Activated naive CD4-positive, alpha-beta T cell treated with anti-CD3 and anti-CD28 coated beads, Interleukin-2, amount 50 U/mL, for 24 hours (primary cell): ENCODE data around the gene DENND1A.
"Not testable (repeated sequence)": the region's sequence is repeated elsewhere in the genome, so short reads cannot be mapped to it uniquely, and the experiment has no call there.

Experiments used
- H3K27ac Mint-ChIP-seq: one replicate; pipeline ENCODE4 v1.8.0; 2021; ENCODE audit warnings: mild to moderate bottlenecking, mixed read lengths
- H3K27me3 Mint-ChIP-seq: one replicate; pipeline ENCODE4 v1.8.0; 2021; ENCODE audit warnings: mixed read lengths
- H3K36me3 Mint-ChIP-seq: one replicate; pipeline ENCODE4 v1.8.0; 2021; ENCODE audit warnings: mixed read lengths
- H3K4me1 Mint-ChIP-seq: one replicate; pipeline ENCODE4 v1.8.0; 2021; ENCODE audit warnings: mixed read lengths
- H3K4me3 Mint-ChIP-seq: one replicate; pipeline ENCODE4 v1.8.0; 2021; ENCODE audit warnings: mild to moderate bottlenecking, mixed read lengths
- H3K9me3 Mint-ChIP-seq: one replicate; pipeline ENCODE4 v1.8.0; 2021; ENCODE audit warnings: mixed read lengths

DENND1A gene

DNA sequence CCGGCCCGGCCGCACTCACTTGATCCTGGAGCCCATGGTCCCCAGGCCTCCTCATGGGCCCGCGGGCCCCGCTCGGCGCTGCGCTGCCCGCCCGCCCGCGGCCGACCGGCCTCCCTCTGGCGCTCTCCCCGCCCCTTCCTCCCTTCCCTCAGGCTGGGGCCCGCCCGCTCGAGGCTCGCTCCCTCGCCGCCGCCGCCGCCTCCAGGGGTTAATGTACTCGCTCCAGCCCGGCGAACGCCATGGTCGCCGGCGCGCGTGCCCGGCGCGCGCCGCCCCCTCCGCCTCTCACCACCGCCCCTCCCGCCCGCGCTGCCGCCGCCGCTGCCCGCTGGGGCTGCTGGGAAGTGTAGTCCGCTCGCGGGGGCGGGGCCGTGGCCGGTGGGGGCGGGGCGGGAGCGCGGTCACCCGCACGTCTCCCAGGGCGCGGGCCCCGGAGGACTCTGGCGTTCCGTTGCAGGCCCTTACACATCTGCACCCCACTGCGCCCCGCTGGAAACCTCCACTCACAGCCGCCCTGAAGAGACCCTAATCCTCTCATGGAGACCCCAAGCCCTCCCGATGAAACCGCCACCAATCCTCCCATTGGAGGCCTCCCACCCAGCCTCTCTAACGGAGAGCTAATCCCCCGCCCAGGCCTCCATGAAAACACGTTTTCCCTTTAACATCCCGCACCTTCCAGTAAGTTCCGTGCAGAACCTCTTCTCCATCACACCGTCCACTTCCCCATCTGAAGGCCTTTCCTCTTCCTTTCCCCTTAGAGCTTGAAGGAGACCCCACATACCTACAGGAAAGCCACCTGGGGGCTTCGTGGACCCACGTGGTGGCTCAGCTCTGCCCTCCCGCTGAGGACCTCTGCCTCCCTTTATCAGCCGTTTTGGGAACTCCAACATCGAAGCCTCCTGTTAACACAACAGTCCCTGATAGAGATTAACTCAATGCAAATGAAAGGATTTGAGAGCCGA, at the start of gene DENND1A:
TSS of gene DENND1A (minus strand) at position 257 of the 962 bp plus-strand sequence. CDS start at position 36, 221 bp downstream.
- H3K9me3 Mint-ChIP-seq = no peaks in the 10 kb centered on the region
- H3K4me1 Mint-ChIP-seq = peaks cover 37% of the 10 kb centered on the region
- H3K27me3 Mint-ChIP-seq = no peaks in the 10 kb centered on the region
- peak within 1 kb of the TSS; percentile 94 for H3K4me3 Mint-ChIP-seq
- no peaks in the 10 kb centered on the region for H3K36me3 Mint-ChIP-seq
- H3K27ac Mint-ChIP-seq = peak within 1 kb of the TSS; percentile 83

DNA sequence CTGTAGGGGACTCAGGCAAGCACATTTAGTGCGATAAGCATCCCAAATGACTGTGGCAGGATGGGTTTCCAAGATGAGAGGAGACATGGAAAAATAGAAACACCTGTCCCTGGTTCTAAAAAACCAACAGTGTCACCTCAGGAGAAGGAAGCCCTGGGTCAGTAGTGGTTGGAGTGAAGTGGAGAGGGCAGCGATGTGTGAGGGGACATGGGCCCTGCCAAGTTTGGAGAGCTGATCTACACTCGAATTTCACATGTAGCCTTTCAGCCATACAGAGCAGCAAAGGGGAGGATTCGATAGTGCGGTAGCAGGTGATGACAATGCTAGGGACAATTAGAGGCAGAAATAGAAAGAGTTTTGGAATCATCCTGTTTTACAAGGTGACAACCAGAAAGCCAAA, 49.1 kb upstream of the DENND1A start:
- no peaks in the 10 kb centered on the region for H3K36me3 Mint-ChIP-seq
- H3K27ac Mint-ChIP-seq = no peak overlapping the region
- no peaks in the 10 kb centered on the region for H3K9me3 Mint-ChIP-seq
- no peaks in the 10 kb centered on the region for H3K4me1 Mint-ChIP-seq
- H3K4me3 Mint-ChIP-seq = no peak overlapping the region
- peaks cover 9% of the 10 kb centered on the region for H3K27me3 Mint-ChIP-seq

- not testable (repeated sequence) for H3K27me3 Mint-ChIP-seq, H3K4me1 Mint-ChIP-seq, H3K27ac Mint-ChIP-seq, H3K36me3 Mint-ChIP-seq, H3K9me3 Mint-ChIP-seq, H3K4me3 Mint-ChIP-seq
Observed at GRCh38 chr9:123976579-123976978, 46.7 kb upstream of the DENND1A start.

GRCh38 chr9:123975871-123976270, 45.9 kb upstream of the DENND1A start:
- no peak overlapping the region for H3K4me3 Mint-ChIP-seq
- H3K27me3 Mint-ChIP-seq = peaks cover 7% of the 10 kb centered on the region
- no peaks in the 10 kb centered on the region for H3K36me3 Mint-ChIP-seq
- no peaks in the 10 kb centered on the region for H3K4me1 Mint-ChIP-seq
- H3K9me3 Mint-ChIP-seq = no peaks in the 10 kb centered on the region
- no peak overlapping the region for H3K27ac Mint-ChIP-seq

DNA sequence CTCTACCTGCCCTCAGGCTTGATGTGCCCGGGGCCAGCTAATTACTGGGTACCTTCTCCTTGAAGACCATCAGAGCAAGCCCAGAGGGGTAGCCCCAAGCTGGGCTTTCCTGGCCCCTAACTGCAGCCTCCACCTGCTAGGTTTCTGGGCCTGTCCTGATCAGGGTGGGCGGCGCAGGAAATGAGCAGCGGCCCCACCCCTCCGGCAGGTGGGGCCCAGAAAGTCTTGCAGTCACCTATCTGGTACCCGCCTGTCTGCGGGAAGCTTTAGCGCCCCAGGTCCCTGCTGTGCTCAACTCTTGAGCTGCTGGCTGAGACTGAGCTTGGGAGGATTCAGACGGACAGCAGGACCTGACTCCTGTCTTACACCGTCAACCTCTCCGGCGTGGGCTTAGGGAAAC, 44.5 kb upstream of the DENND1A start:
- H3K36me3 Mint-ChIP-seq = no peaks in the 10 kb centered on the region
- H3K27ac Mint-ChIP-seq = no peak overlapping the region
- H3K27me3 Mint-ChIP-seq = peaks cover 6% of the 10 kb centered on the region
- no peaks in the 10 kb centered on the region for H3K9me3 Mint-ChIP-seq
- no peak overlapping the region for H3K4me3 Mint-ChIP-seq
- H3K4me1 Mint-ChIP-seq = no peaks in the 10 kb centered on the region

GRCh38 chr9:123973590-123974223, 43.8 kb upstream of the DENND1A start:
- Mint-ChIP-seq H3K9me3 (no peaks in the 10 kb centered on the region), H3K27ac (no peak overlapping the region), H3K4me1 (no peaks in the 10 kb centered on the region), H3K36me3 (no peaks in the 10 kb centered on the region), H3K27me3 (no peaks in the 10 kb centered on the region), H3K4me3 (no peak overlapping the region)

GRCh38 chr9:123972618-123973017, 42.7 kb upstream of the DENND1A start:
- H3K36me3 Mint-ChIP-seq = no peaks in the 10 kb centered on the region
- no peaks in the 10 kb centered on the region for H3K9me3 Mint-ChIP-seq
- no peaks in the 10 kb centered on the region for H3K27me3 Mint-ChIP-seq
- no peak overlapping the region for H3K4me3 Mint-ChIP-seq
- H3K4me1 Mint-ChIP-seq = no peaks in the 10 kb centered on the region
- no peak overlapping the region for H3K27ac Mint-ChIP-seq

- Mint-ChIP-seq H3K36me3 (no peaks in the 10 kb centered on the region), H3K4me3 (no peak overlapping the region), H3K27ac (no peak overlapping the region), H3K9me3 (no peaks in the 10 kb centered on the region), H3K4me1 (no peaks in the 10 kb centered on the region), H3K27me3 (peaks cover 10% of the 10 kb centered on the region)
Observed at GRCh38 chr9:123967323-123967722, 37.4 kb upstream of the DENND1A start.

- no peaks in the 10 kb centered on the region for H3K36me3 Mint-ChIP-seq
- H3K4me3 Mint-ChIP-seq = no peak overlapping the region
- H3K4me1 Mint-ChIP-seq = no peaks in the 10 kb centered on the region
- no peaks in the 10 kb centered on the region for H3K9me3 Mint-ChIP-seq
- peaks cover 14% of the 10 kb centered on the region for H3K27me3 Mint-ChIP-seq
- no peak overlapping the region for H3K27ac Mint-ChIP-seq
Observed at GRCh38 chr9:123965801-123966686, 36.1 kb upstream of the DENND1A start.

- Mint-ChIP-seq H3K4me3 (no peak overlapping the region), H3K4me1 (no peaks in the 10 kb centered on the region), H3K36me3 (no peaks in the 10 kb centered on the region), H3K27me3 (peaks cover 21% of the 10 kb centered on the region), H3K27ac (no peak overlapping the region), H3K9me3 (no peaks in the 10 kb centered on the region)
Observed at GRCh38 chr9:123964761-123965160, 34.8 kb upstream of the DENND1A start.

DNA sequence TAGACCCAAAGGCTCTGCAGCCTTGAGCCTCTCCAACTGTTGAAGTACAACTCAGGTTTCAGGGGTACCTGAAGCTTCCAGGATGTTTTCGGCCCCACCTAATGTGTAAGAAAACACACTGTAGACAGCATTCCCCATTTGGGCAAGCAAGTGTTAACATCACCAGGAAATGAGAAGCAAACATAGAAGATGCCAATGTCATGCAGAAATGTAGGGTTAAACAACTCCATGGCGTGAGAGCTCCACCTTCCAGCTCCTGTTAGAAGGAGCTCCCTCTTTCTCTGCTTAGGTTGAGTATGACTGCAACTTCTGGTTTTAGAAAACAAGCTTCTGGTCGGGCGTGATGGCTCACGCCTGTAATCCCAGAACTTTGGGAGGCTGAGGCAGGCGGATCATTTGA, 31.0 kb upstream of the DENND1A start:
- Mint-ChIP-seq H3K4me1 (no peaks in the 10 kb centered on the region), H3K9me3 (no peaks in the 10 kb centered on the region), H3K36me3 (no peaks in the 10 kb centered on the region), H3K27ac (no peak overlapping the region), H3K27me3 (peaks cover 21% of the 10 kb centered on the region), H3K4me3 (no peak overlapping the region)

DNA sequence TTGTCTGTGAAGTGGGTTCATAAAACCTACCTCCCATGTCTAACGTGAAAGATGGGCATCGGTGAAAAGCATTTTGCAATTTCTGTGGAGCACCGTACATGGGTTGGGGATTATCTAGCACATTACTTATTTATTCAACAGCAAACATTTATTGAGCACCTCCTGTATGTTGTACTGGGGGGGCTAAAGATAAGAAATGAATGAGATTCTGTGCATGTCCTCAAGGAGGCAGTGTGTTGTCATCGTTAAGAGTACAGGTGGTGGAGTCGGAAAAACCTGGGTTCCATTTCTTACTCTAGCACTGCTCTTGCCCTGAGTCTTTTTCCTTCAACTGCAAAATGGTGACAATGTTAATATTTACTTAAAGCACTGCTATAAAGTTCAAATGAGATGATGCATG, 30.4 kb upstream of the DENND1A start:
- H3K4me3 Mint-ChIP-seq = no peak overlapping the region

DNA sequence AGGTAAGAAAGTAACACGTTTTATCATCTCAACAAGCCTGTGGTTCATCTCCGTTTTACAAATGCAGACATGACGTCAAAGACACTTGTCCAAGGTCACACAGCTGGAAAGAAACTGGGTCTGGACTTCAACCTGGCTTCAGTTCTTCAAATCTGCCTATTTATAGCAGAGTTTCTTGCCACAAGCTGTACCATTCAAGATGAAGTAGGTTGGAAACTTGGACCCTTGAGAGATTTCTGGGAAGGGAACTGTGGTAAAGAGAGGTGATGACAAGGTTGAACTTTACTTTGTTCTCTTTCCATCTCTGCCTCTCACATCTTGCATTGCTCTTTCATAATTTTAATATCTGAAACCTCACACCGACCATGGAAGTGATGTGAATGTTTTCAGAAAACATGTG, 29.9 kb upstream of the DENND1A start:
- Mint-ChIP-seq H3K4me3 (no peak overlapping the region), H3K9me3 (no peaks in the 10 kb centered on the region), H3K4me1 (no peaks in the 10 kb centered on the region), H3K36me3 (no peaks in the 10 kb centered on the region), H3K27me3 (peaks cover 16% of the 10 kb centered on the region), H3K27ac (no peak overlapping the region)

More for the DNA sequence above, 30.4 kb upstream of the DENND1A start:
- no peak overlapping the region for H3K27ac Mint-ChIP-seq
- H3K4me1 Mint-ChIP-seq = no peaks in the 10 kb centered on the region
- H3K36me3 Mint-ChIP-seq = no peaks in the 10 kb centered on the region
- no peaks in the 10 kb centered on the region for H3K9me3 Mint-ChIP-seq
- H3K27me3 Mint-ChIP-seq = peaks cover 18% of the 10 kb centered on the region

GRCh38 chr9:123957731-123958130, 27.8 kb upstream of the DENND1A start:
- no peaks in the 10 kb centered on the region for H3K9me3 Mint-ChIP-seq
- no peaks in the 10 kb centered on the region for H3K36me3 Mint-ChIP-seq
- no peak overlapping the region for H3K27ac Mint-ChIP-seq
- H3K27me3 Mint-ChIP-seq = peaks cover 12% of the 10 kb centered on the region
- H3K4me1 Mint-ChIP-seq = peaks cover 9% of the 10 kb centered on the region
- H3K4me3 Mint-ChIP-seq = no peak overlapping the region

DNA sequence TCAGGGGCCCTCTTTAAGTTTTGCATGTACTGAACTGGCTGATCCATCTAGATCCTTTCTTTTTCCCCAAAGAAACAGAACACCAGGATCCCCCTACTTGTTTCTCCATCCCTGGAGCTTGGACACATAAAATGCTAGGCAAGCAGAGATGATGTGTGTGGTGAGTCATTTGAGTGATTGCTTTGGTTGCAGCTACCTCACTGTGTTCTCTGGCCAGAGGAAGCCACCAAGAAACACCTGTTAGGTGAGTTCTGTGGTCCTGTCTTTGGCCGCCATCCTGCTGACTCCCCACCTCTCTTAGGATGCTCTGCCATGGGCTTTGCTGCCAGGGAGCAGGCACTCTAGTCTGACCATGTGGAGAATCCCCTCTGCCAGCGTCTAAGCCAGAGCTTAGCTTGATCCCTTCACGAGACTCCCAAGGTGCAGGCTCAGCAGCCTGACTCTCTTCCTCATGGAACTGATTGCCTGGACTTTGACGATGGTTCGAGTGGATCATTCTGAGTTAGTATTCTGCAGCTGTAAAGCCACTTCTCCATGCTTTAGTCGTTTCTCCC, 27.3 kb upstream of the DENND1A start:
- Mint-ChIP-seq H3K9me3 (no peaks in the 10 kb centered on the region), H3K4me1 (peaks cover 9% of the 10 kb centered on the region), H3K36me3 (no peaks in the 10 kb centered on the region), H3K4me3 (no peak overlapping the region), H3K27ac (no peak overlapping the region), H3K27me3 (peaks cover 11% of the 10 kb centered on the region)
